ENCODE results near the gene CHID1.

CHID1 gene

DNA sequence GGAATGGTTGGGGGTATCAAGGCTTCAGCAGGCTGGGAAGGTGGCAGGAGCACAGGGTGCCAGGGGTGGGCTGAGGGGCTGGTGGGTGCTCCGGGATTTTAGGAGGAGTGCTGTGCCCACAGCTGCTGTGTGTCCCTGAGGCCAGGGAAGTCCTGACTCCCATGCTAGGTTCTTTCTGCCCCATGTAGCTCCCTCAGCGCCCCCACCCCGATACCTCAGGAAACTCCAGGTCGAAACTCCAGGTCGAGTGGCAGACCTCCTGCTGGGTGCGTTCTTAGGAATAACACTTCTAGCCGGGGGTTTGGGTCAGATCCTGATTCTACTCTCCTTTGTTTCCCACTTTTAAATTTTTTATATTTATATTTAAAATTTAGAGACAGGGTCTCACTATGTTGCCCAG, 23.3 kb upstream of the CHID1 start:
- no peak for DNase-seq (ENCODE audit: low spot score)
- in situ Hi-C loops (cut with MboI; ENCODE audit: low pct_unique_long_range_greater_than_20kb, low sequenced_read_pairs, unreplicated experiment), result no loop called here
- TF ChIP-seq, protein P1, sequence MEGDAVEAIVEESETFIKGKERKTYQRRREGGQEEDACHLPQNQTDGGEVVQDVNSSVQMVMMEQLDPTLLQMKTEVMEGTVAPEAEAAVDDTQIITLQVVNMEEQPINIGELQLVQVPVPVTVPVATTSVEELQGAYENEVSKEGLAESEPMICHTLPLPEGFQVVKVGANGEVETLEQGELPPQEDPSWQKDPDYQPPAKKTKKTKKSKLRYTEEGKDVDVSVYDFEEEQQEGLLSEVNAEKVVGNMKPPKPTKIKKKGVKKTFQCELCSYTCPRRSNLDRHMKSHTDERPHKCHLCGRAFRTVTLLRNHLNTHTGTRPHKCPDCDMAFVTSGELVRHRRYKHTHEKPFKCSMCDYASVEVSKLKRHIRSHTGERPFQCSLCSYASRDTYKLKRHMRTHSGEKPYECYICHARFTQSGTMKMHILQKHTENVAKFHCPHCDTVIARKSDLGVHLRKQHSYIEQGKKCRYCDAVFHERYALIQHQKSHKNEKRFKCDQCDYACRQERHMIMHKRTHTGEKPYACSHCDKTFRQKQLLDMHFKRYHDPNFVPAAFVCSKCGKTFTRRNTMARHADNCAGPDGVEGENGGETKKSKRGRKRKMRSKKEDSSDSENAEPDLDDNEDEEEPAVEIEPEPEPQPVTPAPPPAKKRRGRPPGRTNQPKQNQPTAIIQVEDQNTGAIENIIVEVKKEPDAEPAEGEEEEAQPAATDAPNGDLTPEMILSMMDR (IDR thresholded peaks at IDR 0.05; ENCODE audit: extremely low read depth, insufficient read depth, missing control alignments), result no peak

DNA sequence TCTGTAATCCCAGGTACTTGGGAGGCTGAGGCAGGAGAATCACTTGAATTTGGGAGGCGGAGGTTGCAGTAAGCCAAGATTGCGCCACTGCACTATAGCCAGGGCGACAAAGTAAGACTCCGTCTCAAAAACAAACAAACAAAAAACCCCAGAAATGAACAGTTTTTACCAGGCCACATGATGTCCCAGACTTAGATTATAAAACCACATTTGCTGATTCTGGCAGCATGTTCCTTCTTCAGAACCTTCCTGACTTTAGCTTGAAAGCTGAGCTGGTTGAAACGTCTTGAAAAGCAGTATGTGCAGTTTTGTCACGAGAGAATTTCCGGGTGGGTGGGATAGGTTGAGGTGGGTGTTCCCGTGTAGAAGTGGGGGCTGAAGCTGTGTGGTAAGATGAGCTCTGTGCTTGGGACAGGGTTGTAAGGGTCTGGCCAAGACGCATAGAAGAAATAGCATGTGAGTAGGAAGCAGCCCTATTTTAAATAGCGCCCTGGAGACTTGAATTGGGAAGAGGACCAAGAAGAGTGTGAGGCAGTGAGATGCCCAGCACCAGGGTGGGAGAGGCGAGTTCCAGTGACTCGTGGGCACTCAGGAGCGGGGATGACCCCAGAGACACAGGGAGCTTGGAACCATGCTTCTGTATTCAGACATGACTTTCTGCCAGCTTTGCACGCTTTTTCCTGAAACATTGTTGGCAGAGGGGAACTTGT, 22.7 kb upstream of the CHID1 start:
- TF ChIP-seq, protein P1 (IDR thresholded peaks at IDR 0.05; ENCODE audit: extremely low read depth, insufficient read depth, missing control alignments), result no peak
- in situ Hi-C loops (cut with MboI; ENCODE audit: low pct_unique_long_range_greater_than_20kb, low sequenced_read_pairs, unreplicated experiment), result no loop called here
- DNase-seq (ENCODE audit: low spot score), result no peak

DNA sequence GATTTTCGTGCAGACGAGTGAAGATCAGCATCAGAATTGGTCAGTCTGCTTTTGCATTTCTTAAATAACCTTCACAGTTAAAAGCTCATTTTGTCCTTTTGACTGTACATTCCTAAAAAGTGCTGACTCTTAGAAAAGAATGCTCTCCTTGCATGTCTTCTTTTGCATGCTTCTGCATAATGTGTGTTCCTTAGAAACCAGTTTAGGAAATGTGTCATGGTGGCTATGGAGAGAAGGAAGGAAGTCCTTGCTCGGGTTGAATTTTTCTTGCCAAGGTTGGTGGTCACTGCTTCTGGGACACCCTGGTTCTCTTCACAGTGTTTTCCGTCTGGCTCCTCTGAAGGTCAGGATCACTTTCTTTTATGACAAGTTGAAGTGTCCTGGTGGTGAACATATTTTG, 21.8 kb upstream of the CHID1 start:
- TF ChIP-seq, protein P1 (IDR thresholded peaks at IDR 0.05; ENCODE audit: extremely low read depth, insufficient read depth, missing control alignments), result no peak
- DNase-seq (ENCODE audit: low spot score), result no peak
- in situ Hi-C loops (cut with MboI; ENCODE audit: low pct_unique_long_range_greater_than_20kb, low sequenced_read_pairs, unreplicated experiment), result no loop called here

DNA sequence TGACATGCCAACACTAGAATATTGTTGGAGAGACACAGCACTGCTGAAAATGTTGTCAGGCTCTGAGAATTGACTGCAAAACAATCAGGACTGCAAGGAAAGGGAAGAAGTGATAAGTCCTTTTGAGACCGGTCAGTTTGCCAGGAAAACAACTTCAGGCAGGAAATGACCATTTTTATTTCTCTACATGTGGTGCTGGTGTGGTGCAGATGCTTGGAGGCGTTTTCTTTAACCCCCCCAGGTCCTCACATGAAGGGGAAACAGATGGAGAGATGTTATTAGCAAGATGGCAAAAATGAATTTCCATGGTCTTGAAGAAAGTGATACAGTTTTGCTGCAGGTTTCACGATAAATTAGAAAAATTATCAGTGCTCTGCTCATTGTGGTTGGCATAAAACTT, 20.8 kb upstream of the CHID1 start:
- no peak for DNase-seq (ENCODE audit: low spot score)
- in situ Hi-C loops (cut with MboI; ENCODE audit: low pct_unique_long_range_greater_than_20kb, low sequenced_read_pairs, unreplicated experiment), result no loop called here
- TF ChIP-seq, protein P1 (IDR thresholded peaks at IDR 0.05; ENCODE audit: extremely low read depth, insufficient read depth, missing control alignments), result no peak

DNA sequence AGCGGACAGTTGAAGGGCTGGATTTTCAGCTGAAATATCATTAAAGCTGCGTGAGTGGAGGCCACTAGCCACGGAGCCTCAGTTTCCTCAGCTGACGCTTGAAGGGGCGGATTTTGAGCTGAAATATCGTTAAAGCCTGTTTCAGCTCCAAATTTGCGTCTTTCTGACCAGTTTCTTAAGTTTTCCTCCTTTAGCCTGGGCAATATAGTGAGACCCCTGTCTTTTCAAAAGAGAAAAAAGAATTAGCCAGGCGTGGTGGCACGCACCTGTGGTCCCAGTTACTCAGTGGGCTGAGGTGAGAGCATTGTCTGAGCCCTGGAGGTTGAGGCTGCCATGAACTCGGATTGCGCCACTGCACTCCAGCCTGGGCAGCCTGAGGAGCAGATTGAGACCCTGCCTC, 18.8 kb upstream of the CHID1 start:
- TF ChIP-seq, protein P1 (IDR thresholded peaks at IDR 0.05; ENCODE audit: extremely low read depth, insufficient read depth, missing control alignments), result no peak
- DNase-seq (ENCODE audit: low spot score), result no peak
- in situ Hi-C loops (cut with MboI; ENCODE audit: low pct_unique_long_range_greater_than_20kb, low sequenced_read_pairs, unreplicated experiment), result no loop called here

DNA sequence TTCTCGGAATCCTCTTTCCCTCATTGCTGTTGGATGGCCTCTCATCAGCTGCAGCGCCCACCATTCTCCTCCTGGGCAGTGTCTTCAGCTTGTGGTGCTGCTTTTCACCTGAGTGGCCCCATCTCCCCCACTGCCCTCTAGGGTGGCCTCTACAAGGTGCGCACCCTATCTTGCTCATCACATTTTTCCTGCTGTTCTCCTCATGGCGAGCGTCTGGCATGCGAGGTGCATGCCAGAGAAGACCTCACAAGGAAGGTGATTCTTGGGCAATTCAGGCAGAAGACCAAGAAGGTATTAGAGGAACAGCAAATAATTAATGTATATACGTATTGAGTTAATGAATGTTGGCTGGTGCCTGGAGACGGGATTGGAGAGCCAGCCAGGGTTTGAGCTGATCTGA, 18.2 kb upstream of the CHID1 start:
- no peak for DNase-seq (ENCODE audit: low spot score)
- in situ Hi-C loops (cut with MboI; ENCODE audit: low pct_unique_long_range_greater_than_20kb, low sequenced_read_pairs, unreplicated experiment), result no loop called here
- TF ChIP-seq, protein P1 (IDR thresholded peaks at IDR 0.05; ENCODE audit: extremely low read depth, insufficient read depth, missing control alignments), result no peak

Data from GM13977 (cell line).